ENCODE results near the gene MT1B. TPM values are rescaled to one million over a fixed set of nuclear protein-coding genes. Genes with fewer than 3 reads are reported as not detected.

Gene MT1B
- total RNA-seq, 1 experiment from 2014 or later, result not detected

DNA sequence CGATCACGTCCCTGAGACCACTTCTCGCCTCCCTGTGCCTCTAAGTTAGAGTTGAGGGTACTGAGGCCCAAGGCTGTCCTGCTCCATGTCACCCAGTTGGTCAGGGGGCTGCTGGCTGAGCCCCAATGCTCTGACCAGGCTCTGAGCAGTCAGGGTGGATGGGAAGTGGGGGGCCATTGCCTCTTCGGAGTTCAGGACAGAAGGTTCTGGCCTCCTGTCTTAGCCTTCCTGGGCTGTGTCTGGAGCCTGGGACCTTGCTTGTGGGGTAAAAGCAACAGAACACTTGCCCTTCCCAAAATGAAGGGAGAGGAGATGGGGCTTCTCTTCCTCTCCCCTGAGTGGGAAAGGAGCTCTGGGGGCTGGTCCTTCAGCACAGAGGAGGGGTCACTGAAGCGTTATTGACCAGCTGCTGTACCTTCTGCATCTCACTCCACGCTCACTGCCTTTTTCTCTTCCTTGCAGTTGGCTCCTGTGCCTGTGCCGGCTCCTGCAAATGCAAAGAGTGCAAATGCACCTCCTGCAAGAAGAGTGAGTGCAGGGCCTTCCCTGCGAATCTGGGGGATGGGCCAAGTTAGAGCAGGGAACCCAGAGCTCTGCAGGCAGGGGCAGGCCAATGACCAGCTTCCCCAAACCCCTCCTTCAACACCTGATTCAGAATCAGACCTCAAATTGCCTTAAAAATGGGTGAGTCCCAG lies 31.2 kb downstream of the MT1B start:
- no peak overlapping the region for H2BK20ac ChIP-seq (ENCODE audit: low read depth, low read length, poor library complexity, severe bottlenecking)
- no peaks in the 10 kb centered on the region for H3K9me3 ChIP-seq (ENCODE audit: control insufficient read depth, low read depth, low read length)
- TF ChIP-seq, protein P1, sequence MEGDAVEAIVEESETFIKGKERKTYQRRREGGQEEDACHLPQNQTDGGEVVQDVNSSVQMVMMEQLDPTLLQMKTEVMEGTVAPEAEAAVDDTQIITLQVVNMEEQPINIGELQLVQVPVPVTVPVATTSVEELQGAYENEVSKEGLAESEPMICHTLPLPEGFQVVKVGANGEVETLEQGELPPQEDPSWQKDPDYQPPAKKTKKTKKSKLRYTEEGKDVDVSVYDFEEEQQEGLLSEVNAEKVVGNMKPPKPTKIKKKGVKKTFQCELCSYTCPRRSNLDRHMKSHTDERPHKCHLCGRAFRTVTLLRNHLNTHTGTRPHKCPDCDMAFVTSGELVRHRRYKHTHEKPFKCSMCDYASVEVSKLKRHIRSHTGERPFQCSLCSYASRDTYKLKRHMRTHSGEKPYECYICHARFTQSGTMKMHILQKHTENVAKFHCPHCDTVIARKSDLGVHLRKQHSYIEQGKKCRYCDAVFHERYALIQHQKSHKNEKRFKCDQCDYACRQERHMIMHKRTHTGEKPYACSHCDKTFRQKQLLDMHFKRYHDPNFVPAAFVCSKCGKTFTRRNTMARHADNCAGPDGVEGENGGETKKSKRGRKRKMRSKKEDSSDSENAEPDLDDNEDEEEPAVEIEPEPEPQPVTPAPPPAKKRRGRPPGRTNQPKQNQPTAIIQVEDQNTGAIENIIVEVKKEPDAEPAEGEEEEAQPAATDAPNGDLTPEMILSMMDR (conservative IDR thresholded peaks at IDR 0.05), result no peak
- no peaks in the 10 kb centered on the region for H3K79me1 ChIP-seq (ENCODE audit: insufficient read depth, low read depth, low read length, poor library complexity, severe bottlenecking)
- no peak for DNase-seq
- Mint-ChIP-seq H3K27ac (no peak overlapping the region), H3K9me3 (peaks cover 9 to 11% of the 10 kb centered on the region in 2 experiments), H3K4me3 (peak overlapping the region; percentile 83 to 89), H3K4me1 (peaks cover 19 to 24% of the 10 kb centered on the region in 2 experiments), H3K36me3 (ENCODE audit: insufficient read depth in 1 of 3, low read depth in 3 of 3) (peaks cover 3 to 13% (median 8%) of the 10 kb centered on the region in 3 experiments; a peak in 6 of 7 replicates), H3K27me3 (ENCODE audit: low read depth) (peaks cover 54% of the 10 kb centered on the region)
- H2BK15ac ChIP-seq (ENCODE audit: low read depth, low read length), result no peak overlapping the region
- H3K27me3 ChIP-seq (ENCODE audit: insufficient read depth, low read length), result no peaks in the 10 kb centered on the region
- H2BK12ac ChIP-seq (ENCODE audit: insufficient read length, low read depth, low read length), result no peak overlapping the region
- no peak overlapping the region for H4K91ac ChIP-seq (ENCODE audit: insufficient read length, low read depth, low read length)
- no peak overlapping the region for H3K4ac ChIP-seq (ENCODE audit: low read depth, low read length)
- no peak overlapping the region for H4K8ac ChIP-seq (replicated peaks; ENCODE audit: insufficient read length, low read depth, low read length)
- no CpG with 5 or more reads among the region's 8 CpGs for WGBS (ENCODE audit: extremely low coverage, insufficient read length, low lambda C conversion rate)
- no peak overlapping the region for H2AK5ac ChIP-seq (ENCODE audit: insufficient read length, low read length)
- no peak overlapping the region for H3T11ph ChIP-seq (ENCODE audit: low read length)
- H3K9ac ChIP-seq (ENCODE audit: extremely low read depth, insufficient read length, low read length), result peak overlapping the region; percentile 27
- no peaks in the 10 kb centered on the region for H3K4me1 ChIP-seq (ENCODE audit: insufficient read depth, low read length)
- no peak overlapping the region for H3K23ac ChIP-seq (ENCODE audit: insufficient read length, low read depth, low read length)
- no peak overlapping the region for H3K56ac ChIP-seq (ENCODE audit: insufficient read length, low read depth, low read length)
- H2AFZ ChIP-seq (ENCODE audit: low read length), result no peak overlapping the region
- no peak overlapping the region for H3K27ac ChIP-seq (ENCODE audit: insufficient read length, low read depth, low read length)
- peaks cover 8% of the 10 kb centered on the region for H3K23me2 ChIP-seq (ENCODE audit: insufficient read length, low read depth, low read length, poor library complexity, severe bottlenecking)
- H4K5ac ChIP-seq (ENCODE audit: insufficient read length, low read depth, low read length), result no peak overlapping the region
- H3K14ac ChIP-seq (ENCODE audit: insufficient read depth, low read length), result no peak overlapping the region; the same call in 1 of the 2 replicates
- H2BK120ac ChIP-seq (ENCODE audit: low read depth, low read length, poor library complexity, severe bottlenecking), result no peak overlapping the region
- H3K79me2 ChIP-seq (ENCODE audit: insufficient read depth, low read length), result no peaks in the 10 kb centered on the region
- no peak overlapping the region for H2BK5ac ChIP-seq (ENCODE audit: insufficient read length, low read length)
- H3K4me2 ChIP-seq (ENCODE audit: insufficient read depth, insufficient read length, low read length), result peak overlapping the region; percentile 79
- no peak overlapping the region for H3K18ac ChIP-seq (ENCODE audit: insufficient read length, low read depth, low read length)
- H4K20me1 ChIP-seq (ENCODE audit: control insufficient read depth, insufficient read depth, insufficient read length), result no peaks in the 10 kb centered on the region

All from H9 (cell line).